NOMO-1 treated with dmso at 0.1 percent for 144 hours (cell line): ENCODE measurements around the gene RAB19.
"Not testable (repeated sequence)": the region's sequence is repeated elsewhere in the genome, so short reads cannot be mapped to it uniquely, and the experiment has no call there.

Experiments
- DNase-seq: peaks from one replicate; lab custom pipeline; 2025; ENCODE audit not compliant: unreplicated experiment; lab: John Stamatoyannopoulos, UW

The RAB19 gene

GRCh38 chr7:140453273-140453672 lies 49.4 kb downstream of the RAB19 start:
- no peak for DNase-seq

- DNase-seq: not testable (repeated sequence)
These were observed 50.2 kb downstream of the RAB19 start for GRCh38 chr7:140453785-140454656.

DNA sequence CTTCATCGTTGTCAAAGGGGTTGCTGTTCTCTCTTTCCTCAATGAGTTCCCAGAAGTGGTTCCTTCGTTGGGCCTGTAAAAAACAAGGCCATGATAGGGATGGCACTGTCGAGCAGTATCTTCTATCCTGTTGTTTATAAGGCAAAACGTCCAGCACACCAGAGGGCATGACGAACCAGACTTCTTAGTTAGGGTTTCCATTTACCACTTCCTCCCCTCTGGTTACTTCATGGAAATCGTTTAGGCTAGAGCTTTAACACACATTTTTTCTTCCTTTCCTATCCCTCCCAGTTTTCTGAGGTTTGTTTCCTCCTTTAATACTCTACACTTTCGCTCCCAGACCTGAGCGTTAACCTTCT lies 50.8 kb downstream of the RAB19 start:
- no peak for DNase-seq

GRCh38 chr7:140455743-140456142 lies 51.9 kb downstream of the RAB19 start:
- no peak for DNase-seq

- no peak for DNase-seq
These were observed 52.7 kb downstream of the RAB19 start for GRCh38 chr7:140456551-140457051.

DNA sequence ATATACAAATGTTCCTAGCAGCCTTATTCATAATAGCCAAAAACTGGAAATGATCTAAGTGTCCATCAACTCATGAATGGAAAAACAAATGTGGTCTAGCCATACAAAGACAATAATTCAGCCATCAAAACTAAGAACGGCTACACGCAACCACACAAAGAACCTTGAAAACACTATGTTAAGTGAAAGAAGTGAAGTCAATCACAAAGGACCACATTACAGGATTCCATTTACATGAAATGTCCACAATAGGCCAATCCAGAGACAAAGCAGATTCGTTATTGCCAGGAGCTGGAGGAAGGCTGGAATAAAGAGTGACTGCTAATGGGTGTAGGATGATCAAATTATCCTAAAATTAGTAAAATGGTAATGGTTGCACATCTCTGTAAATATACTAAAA lies 54.3 kb downstream of the RAB19 start:
- no peak for DNase-seq

DNA sequence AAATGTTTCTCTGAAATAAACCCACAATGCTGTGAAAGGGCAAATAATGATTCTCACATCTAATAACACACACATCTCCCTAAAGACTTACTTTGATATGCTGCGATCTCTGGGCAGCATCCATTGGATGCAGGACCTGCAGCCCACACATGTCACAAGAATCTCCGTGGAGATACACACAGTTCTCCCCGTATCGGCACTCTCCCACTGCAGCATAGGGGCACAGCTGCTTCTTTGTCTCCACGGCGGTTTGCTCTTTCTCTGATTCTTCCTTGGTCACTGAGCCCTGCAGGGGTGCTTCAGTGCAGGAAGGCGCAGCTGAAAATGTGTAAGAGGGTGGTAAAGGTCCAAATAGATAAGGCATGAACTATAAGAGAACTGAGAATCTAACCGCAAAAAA lies 55.1 kb downstream of the RAB19 start:
- no peak for DNase-seq

DNA sequence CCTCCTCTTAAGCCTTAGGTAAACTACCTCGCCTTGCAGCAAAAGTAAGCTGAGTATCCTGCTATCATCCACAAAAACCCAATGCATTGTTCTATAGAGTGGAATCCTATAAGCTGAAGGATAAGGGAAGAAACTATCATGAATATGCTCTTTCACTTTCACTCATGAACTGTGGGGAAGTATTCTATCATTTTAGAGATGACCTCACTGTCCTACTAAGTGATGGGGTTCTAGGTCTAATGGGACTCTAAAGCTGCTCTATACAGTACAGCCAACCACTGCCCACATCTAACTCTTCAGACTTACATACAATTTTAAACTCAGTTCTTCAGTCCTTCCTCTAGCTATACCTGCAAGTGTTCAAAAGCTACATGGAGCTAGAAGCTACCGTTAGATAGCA lies 59.3 kb downstream of the RAB19 start:
- DNase-seq: no peak

DNA sequence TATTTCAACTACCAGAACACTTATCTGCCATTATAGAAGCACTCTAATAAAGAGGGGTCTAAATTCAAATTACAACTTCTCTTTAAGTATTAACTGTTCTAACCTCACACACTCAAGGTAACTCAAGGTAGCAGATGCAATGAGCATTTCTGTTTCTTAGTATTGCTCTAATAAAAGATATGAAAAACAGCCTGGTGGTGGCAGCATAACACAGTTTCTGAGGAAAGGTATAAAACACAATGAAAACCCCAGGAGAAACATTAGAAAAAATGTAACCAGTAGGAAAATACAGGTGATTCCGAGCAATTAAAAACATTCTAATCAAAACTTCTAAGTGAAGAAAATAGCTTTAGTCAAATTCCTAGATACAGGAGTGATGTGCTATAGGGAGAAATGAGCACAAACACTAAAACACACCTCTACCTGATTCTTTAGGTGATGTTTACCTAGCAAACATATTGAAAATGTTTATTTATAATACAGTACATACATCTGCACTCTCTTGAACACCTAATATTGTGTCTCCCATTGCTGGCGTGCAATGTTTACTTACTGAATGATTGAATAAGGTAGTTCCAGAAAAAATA lies 72.0 kb downstream of the RAB19 start:
- no peak for DNase-seq

- no peak for DNase-seq
These were observed 72.9 kb downstream of the RAB19 start for GRCh38 chr7:140476698-140477261.
